Vagina (tissue), 2 donors: Measurements from ENCODE around the gene ELP4.

Experiments used
- POLR2A ChIP-seq, 2 donors: fragments of 450-650 bp; IDR thresholded peaks; one replicate each; pipeline ENCODE4 v1.6.1; 2017; ENCODE audit warnings: antibody characterized with exemption in 2 of 2, mild to moderate bottlenecking in 2 of 2, moderate library complexity in 2 of 2
- POLR2AphosphoS5 ChIP-seq, 2 donors: sonication (generic); formaldehyde crosslinking; IDR thresholded peaks; one replicate each; pipeline ENCODE4 v1.9.0; 2017; ENCODE audit warnings: antibody characterized with exemption in 2 of 2, mild to moderate bottlenecking in 2 of 2, low read depth in 1 of 2; ENCODE audit not compliant: insufficient read depth in 1 of 2
- TF ChIP-seq, protein P1 (sequence below), 3 experiments: fragments of 450-650 bp in 2 of 3; fragments of 200-600 bp in 1 of 3; sonication (generic) in 1 of 3; IDR thresholded peaks; one replicate each; pipeline ENCODE4 v1.5.1; 2017 to 2019; ENCODE audit warnings: antibody characterized with exemption in 3 of 3, mild to moderate bottlenecking in 2 of 3, moderate library complexity in 2 of 3

DNA sequence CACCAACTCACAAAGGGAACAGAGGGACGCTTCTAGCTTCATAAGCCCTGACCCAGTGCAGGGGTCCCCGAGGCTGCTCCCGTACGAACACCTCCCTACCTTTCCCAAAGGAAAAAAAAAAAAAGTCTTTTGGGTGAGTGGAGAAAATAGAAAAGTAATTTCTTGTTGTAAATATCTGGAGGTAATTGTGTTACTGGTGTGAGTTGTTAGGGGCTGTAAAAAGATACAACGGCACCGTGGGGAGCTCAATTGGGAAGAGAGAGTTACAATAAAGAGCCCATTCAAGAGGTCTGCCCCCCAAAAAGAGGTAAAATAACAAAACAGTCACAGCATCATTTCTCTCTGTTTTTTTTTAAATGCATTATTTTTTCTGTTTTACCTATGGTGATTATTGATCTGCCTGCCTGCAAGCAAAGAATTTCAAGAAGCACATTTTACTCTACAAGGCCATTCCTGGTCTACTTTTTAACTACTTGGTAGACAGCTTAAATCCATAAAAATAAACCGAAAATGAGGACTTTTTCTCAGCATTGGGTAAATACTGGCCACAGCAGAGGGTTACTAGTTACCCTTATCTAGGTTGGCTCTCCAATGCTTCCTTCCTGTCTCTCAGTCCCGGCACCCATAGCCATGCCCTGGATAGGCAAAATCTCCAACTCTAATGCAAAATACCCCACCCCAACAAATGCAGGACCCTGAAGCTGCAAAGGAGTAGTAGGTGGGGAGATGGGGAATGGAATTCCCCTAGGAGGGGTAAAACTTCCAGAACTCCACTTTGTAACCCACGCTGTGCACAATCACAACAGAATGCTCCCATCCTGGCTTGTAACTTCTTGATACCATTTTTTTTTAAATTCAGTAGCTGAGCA is 298.5 kb downstream of the ELP4 start:
- TF ChIP-seq POLR2A (IDR thresholded peaks at IDR 0.05) (no peak), POLR2AphosphoS5 (IDR thresholded peaks at IDR 0.05; ENCODE audit: insufficient read depth in 1 of 2, low read depth in 1 of 2) (no peak)
- TF ChIP-seq, protein P1, sequence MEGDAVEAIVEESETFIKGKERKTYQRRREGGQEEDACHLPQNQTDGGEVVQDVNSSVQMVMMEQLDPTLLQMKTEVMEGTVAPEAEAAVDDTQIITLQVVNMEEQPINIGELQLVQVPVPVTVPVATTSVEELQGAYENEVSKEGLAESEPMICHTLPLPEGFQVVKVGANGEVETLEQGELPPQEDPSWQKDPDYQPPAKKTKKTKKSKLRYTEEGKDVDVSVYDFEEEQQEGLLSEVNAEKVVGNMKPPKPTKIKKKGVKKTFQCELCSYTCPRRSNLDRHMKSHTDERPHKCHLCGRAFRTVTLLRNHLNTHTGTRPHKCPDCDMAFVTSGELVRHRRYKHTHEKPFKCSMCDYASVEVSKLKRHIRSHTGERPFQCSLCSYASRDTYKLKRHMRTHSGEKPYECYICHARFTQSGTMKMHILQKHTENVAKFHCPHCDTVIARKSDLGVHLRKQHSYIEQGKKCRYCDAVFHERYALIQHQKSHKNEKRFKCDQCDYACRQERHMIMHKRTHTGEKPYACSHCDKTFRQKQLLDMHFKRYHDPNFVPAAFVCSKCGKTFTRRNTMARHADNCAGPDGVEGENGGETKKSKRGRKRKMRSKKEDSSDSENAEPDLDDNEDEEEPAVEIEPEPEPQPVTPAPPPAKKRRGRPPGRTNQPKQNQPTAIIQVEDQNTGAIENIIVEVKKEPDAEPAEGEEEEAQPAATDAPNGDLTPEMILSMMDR (IDR thresholded peaks at IDR 0.05): no peak
